Measurements from ENCODE around the gene MCRIP2. TPM values are rescaled to one million over a fixed set of nuclear protein-coding genes. Genes with fewer than 3 reads are reported as not detected.
A peak's percentile ranks its signal among the peaks of the same experiment; 100 is the strongest.

Gene MCRIP2
- total and polyA plus RNA-seq, 4 experiments from 2014 or later: 28.3 to 45.5 (median 32.5) TPM

- Histone ChIP-seq H3K4me3 (ENCODE audit: low read length in 2 of 2) (no peak overlapping the region), H3K36me3 (ENCODE audit: insufficient read depth, low read length) (no peaks in the 10 kb centered on the region), H3K9me3 (ENCODE audit: control insufficient read depth in 1 of 2, low read length in 2 of 2) (no peaks in the 10 kb centered on the region), H3K27ac (ENCODE audit: low read depth, low read length) (no peak overlapping the region), H3K4me1 (ENCODE audit: insufficient read depth, low read length) (peaks cover 29% of the 10 kb centered on the region), H3K27me3 (ENCODE audit: insufficient read depth, low read length) (no peaks in the 10 kb centered on the region)
- intact Hi-C loops (cut with micrococcal nuclease): loop anchor here (5.0 kb wide), 1 partner anchor 141 kb away; the partner anchor contains the start of genes CHTF18 and RPUSD1
- Mint-ChIP-seq H3K27ac (peak overlapping the region in 1 of 7 donors; percentile 69), H3K36me3 (no peaks in the 10 kb centered on the region), H3K4me1 (peaks cover 0 to 40% (median 8%) of the 10 kb centered on the region in 4 donors), H3K27me3 (no peaks in the 10 kb centered on the region), H3K4me3 (no peak overlapping the region), H3K9me3 (no peaks in the 10 kb centered on the region)
- POLR2A ChIA-PET (ENCODE audit: partially characterized antibody): interaction anchor here (1.3 kb wide), 1 partner anchor 9 kb away, joined by 4 read pairs; the partner anchor contains the start of gene METTL26
- CTCF ChIA-PET (ENCODE audit: partially characterized antibody): no interaction called here
- DNase-seq: no peak
Observed at GRCh38 chr16:645852-646678, 4.4 kb downstream of the MCRIP2 start.

- Histone ChIP-seq H3K9me3 (ENCODE audit: control insufficient read depth in 1 of 2, low read length in 2 of 2) (no peaks in the 10 kb centered on the region), H3K36me3 (ENCODE audit: insufficient read depth, low read length) (no peaks in the 10 kb centered on the region), H3K27me3 (ENCODE audit: insufficient read depth, low read length) (no peaks in the 10 kb centered on the region), H3K27ac (ENCODE audit: low read depth, low read length) (no peak overlapping the region), H3K4me3 (ENCODE audit: low read length in 2 of 2) (no peak overlapping the region), H3K4me1 (ENCODE audit: insufficient read depth, low read length) (peaks cover 24% of the 10 kb centered on the region)
- peak overlapping the region in 2 of 7 donors; percentile 18 to 41 for H3K27ac Mint-ChIP-seq
- H3K4me3 Mint-ChIP-seq: peak overlapping the region in 1 of 8 donors; percentile 28
- DNase-seq: no peak
- H3K36me3 Mint-ChIP-seq: no peaks in the 10 kb centered on the region
- no peaks in the 10 kb centered on the region for H3K9me3 Mint-ChIP-seq
- H3K4me1 Mint-ChIP-seq: peaks cover 0 to 40% (median 8%) of the 10 kb centered on the region in 4 donors
- CTCF ChIA-PET (ENCODE audit: partially characterized antibody): no interaction called here
- intact Hi-C loops (cut with micrococcal nuclease): loop anchor here (5.0 kb wide), 1 partner anchor 141 kb away; the partner anchor contains the start of genes CHTF18 and RPUSD1
- POLR2A ChIA-PET (ENCODE audit: partially characterized antibody): interaction anchor here (1.3 kb wide), 1 partner anchor 10 kb away, joined by 4 read pairs; the partner anchor contains the start of gene METTL26
- no peaks in the 10 kb centered on the region for H3K27me3 Mint-ChIP-seq
Observed at GRCh38 chr16:646679-647172, 5.1 kb downstream of the MCRIP2 start.

- Histone ChIP-seq H3K36me3 (ENCODE audit: insufficient read depth, low read length) (no peaks in the 10 kb centered on the region), H3K9me3 (ENCODE audit: control insufficient read depth in 1 of 2, low read length in 2 of 2) (no peaks in the 10 kb centered on the region), H3K27me3 (ENCODE audit: insufficient read depth, low read length) (no peaks in the 10 kb centered on the region), H3K4me3 (ENCODE audit: low read length in 2 of 2) (no peak overlapping the region), H3K27ac (ENCODE audit: low read depth, low read length) (no peak overlapping the region), H3K4me1 (ENCODE audit: insufficient read depth, low read length) (peaks cover 24% of the 10 kb centered on the region)
- Mint-ChIP-seq H3K27ac (no peak overlapping the region), H3K9me3 (no peaks in the 10 kb centered on the region), H3K4me3 (no peak overlapping the region), H3K4me1 (peaks cover 0 to 40% (median 8%) of the 10 kb centered on the region in 4 donors), H3K36me3 (no peaks in the 10 kb centered on the region), H3K27me3 (no peaks in the 10 kb centered on the region)
- no peak for DNase-seq
- intact Hi-C loops (cut with micrococcal nuclease): loop anchor here (5.0 kb wide), 1 partner anchor 140 kb away; the partner anchor contains the start of genes CHTF18 and RPUSD1
- ChIA-PET CTCF (ENCODE audit: partially characterized antibody) (interaction anchor here (1.5 kb wide), 1 partner anchor 11 kb away, joined by 8 read pairs; the partner anchor contains the start of gene METTL26), POLR2A (ENCODE audit: partially characterized antibody) (interaction anchor here (0.8 to 1.4 kb wide), 6 partner anchors 9 to 48 kb away, joined by 3 to 8 read pairs (median 4); partner anchors contain the start of genes JMJD8, METTL26 and WDR24)
Observed at GRCh38 chr16:647173-647902, 5.7 kb downstream of the MCRIP2 start.

GRCh38 chr16:648071-648780, 6.6 kb downstream of the MCRIP2 start:
- ChIA-PET CTCF (ENCODE audit: partially characterized antibody) (interaction anchor here (1.5 kb wide), 1 partner anchor 12 kb away, joined by 8 read pairs; the partner anchor contains the start of gene METTL26), POLR2A (ENCODE audit: partially characterized antibody) (interaction anchor here (0.6 to 2.3 kb wide), 9 partner anchors 10 to 47 kb away, joined by 3 to 12 read pairs (median 6); partner anchors contain the start of genes JMJD8, METTL26, STUB1 and WDR24)
- no peaks in the 10 kb centered on the region for H3K9me3 ChIP-seq (ENCODE audit: control insufficient read depth in 1 of 2, low read length in 2 of 2)
- Mint-ChIP-seq H3K4me3 (peak overlapping the region; percentile 60 to 82 (median 71)), H3K9me3 (no peaks in the 10 kb centered on the region), H3K27ac (peak overlapping the region; percentile 64 to 92 (median 87)), H3K36me3 (no peaks in the 10 kb centered on the region), H3K27me3 (no peaks in the 10 kb centered on the region), H3K4me1 (peaks cover 0 to 36% (median 8%) of the 10 kb centered on the region in 4 donors)
- no peaks in the 10 kb centered on the region for H3K27me3 ChIP-seq (ENCODE audit: insufficient read depth, low read length)
- no peaks in the 10 kb centered on the region for H3K36me3 ChIP-seq (ENCODE audit: insufficient read depth, low read length)
- peak in 3 of 5 donors; percentile 24 to 30 (median 26) for DNase-seq
- H3K4me1 ChIP-seq (ENCODE audit: insufficient read depth, low read length): peaks cover 15% of the 10 kb centered on the region
- intact Hi-C loops (cut with micrococcal nuclease): loop anchor here (2.0 to 5.0 kb wide), 3 partner anchors 21 to 139 kb away; partner anchors contain the start of genes CHTF18, JMJD8, RHOT2 and RPUSD1
- peak overlapping the region; percentile 3 to 53 for H3K4me3 ChIP-seq (ENCODE audit: low read length in 2 of 2)
- H3K27ac ChIP-seq (ENCODE audit: low read depth, low read length): peak overlapping the region; percentile 79

- Mint-ChIP-seq H3K4me3 (peak within 1 kb of the TSS; percentile 60 to 82 (median 76)), H3K36me3 (no peaks in the 10 kb centered on the region), H3K9me3 (no peaks in the 10 kb centered on the region), H3K4me1 (peaks cover 0 to 30% (median 8%) of the 10 kb centered on the region in 4 donors), H3K27me3 (no peaks in the 10 kb centered on the region), H3K27ac (peak within 1 kb of the TSS; percentile 68 to 92 (median 87))
- H3K27ac ChIP-seq (ENCODE audit: low read depth, low read length): peak within 1 kb of the TSS; percentile 79
- ChIA-PET POLR2A (ENCODE audit: partially characterized antibody) (interaction anchor here (0.7 to 2.7 kb wide), 10 partner anchors 9 to 47 kb away, joined by 3 to 23 read pairs (median 8); partner anchors contain the start of genes JMJD8, METTL26, RHOT2 and STUB1), CTCF (ENCODE audit: partially characterized antibody) (interaction anchor here (0.8 to 1.5 kb wide), 3 partner anchors 12 to 18 kb away, joined by 3 to 8 read pairs (median 4); partner anchors contain the start of gene METTL26)
- no peaks in the 10 kb centered on the region for H3K9me3 ChIP-seq (ENCODE audit: control insufficient read depth in 1 of 2, low read length in 2 of 2)
- H3K4me3 ChIP-seq (ENCODE audit: low read length in 2 of 2): peak within 1 kb of the TSS; percentile 3 to 53
- peak; percentile 88 to 93 (median 90) for DNase-seq
- no peaks in the 10 kb centered on the region for H3K27me3 ChIP-seq (ENCODE audit: insufficient read depth, low read length)
- H3K4me1 ChIP-seq (ENCODE audit: insufficient read depth, low read length): peaks cover 14% of the 10 kb centered on the region
- H3K36me3 ChIP-seq (ENCODE audit: insufficient read depth, low read length): no peaks in the 10 kb centered on the region
- intact Hi-C loops (cut with micrococcal nuclease): loop anchor here (1.0 to 5.0 kb wide), 4 partner anchors 13 to 138 kb away; partner anchors contain the start of genes CHTF18, JMJD8, METTL26 and RHOT2
Observed at GRCh38 chr16:648781-649589, 7.4 kb downstream of the MCRIP2 start, which contains the start of gene WDR90. TSS of gene WDR90 (plus strand) at chr16:649365. CDS start at chr16:649417, 52 bp downstream.

Data from CD4-positive, alpha-beta memory T cell (primary cell).